Natural killer cell (primary cell): Measurements from ENCODE around the gene TSSK2. TPM values are rescaled to one million over a fixed set of nuclear protein-coding genes. Genes with fewer than 3 reads are reported as not detected.

ENCODE experiments used
- ATAC-seq, 3 donors: fragments of 150-1000 bp in 2 of 3; fragments of 200-7000 bp in 1 of 3; cut with Tn5 transposase; 1 replicate in 1 of 3; 2 replicates in 2 of 3; pipeline ENCODE4 v1.10.0; 2021; ENCODE audit warnings: mild to moderate bottlenecking in 2 of 3, moderate library complexity in 2 of 3
- DNase-seq, 2 donors: peaks; one replicate each; pipeline versions ENCODE4 v3.0.0 to v3.0.0-alpha.2; 2013 to 2021; ENCODE audit warnings: mixed read lengths in 1 of 2
- H3K27ac ChIP-seq: one replicate; pipeline ENCODE4 v1.5.1; 2013; ENCODE audit warnings: mild to moderate bottlenecking, low read length
- H3K27me3 ChIP-seq: one replicate; pipeline ENCODE4 v1.6.1; 2013; ENCODE audit warnings: low read length; ENCODE audit not compliant: control insufficient read depth, insufficient read depth
- H3K36me3 ChIP-seq: one replicate; pipeline ENCODE4 v1.6.1; 2013; ENCODE audit warnings: low read length; ENCODE audit not compliant: control insufficient read depth, insufficient read depth
- H3K4me1 ChIP-seq: one replicate; pipeline ENCODE4 v1.6.1; 2013; ENCODE audit warnings: low read length; ENCODE audit not compliant: control insufficient read depth, insufficient read depth
- H3K4me3 ChIP-seq: one replicate; pipeline ENCODE4 v1.5.1; 2013; ENCODE audit warnings: low read length
- H3K9me3 ChIP-seq: one replicate; pipeline ENCODE4 v1.6.1; 2013; ENCODE audit warnings: low read length; ENCODE audit not compliant: control insufficient read depth, insufficient read depth
- H3K27ac Mint-ChIP-seq, 2 donors: one replicate each; pipeline ENCODE4 v1.8.0; 2022; ENCODE audit warnings: mild to moderate bottlenecking in 2 of 2, mixed read lengths in 2 of 2, moderate library complexity in 1 of 2
- H3K27me3 Mint-ChIP-seq, 2 donors: one replicate each; pipeline ENCODE4 v1.8.0; 2022; ENCODE audit warnings: low read depth in 2 of 2, mixed read lengths in 2 of 2
- H3K36me3 Mint-ChIP-seq: one replicate; pipeline ENCODE4 v1.8.0; 2022; ENCODE audit warnings: mixed read lengths
- H3K4me1 Mint-ChIP-seq, 2 donors: one replicate each; pipeline ENCODE4 v1.8.0; 2022; ENCODE audit warnings: mixed read lengths in 2 of 2
- H3K4me3 Mint-ChIP-seq: one replicate; pipeline ENCODE4 v1.8.0; 2022; ENCODE audit warnings: mild to moderate bottlenecking, moderate library complexity, mixed read lengths
- H3K9me3 Mint-ChIP-seq, 2 donors: one replicate each; pipeline ENCODE4 v1.8.0; 2022; ENCODE audit warnings: mixed read lengths in 2 of 2
- WGBS: methylation state at CpG from one replicate; pipeline ENCODE4 v1.1.7; 2013; ENCODE audit warnings: missing lambda C conversion rate; ENCODE audit not compliant: insufficient coverage; 5-methylcytosine and 5-hydroxymethylcytosine counted together
- intact Hi-C: fragments of 100-400 bp; cut with micrococcal nuclease; formaldehyde crosslinking; loops from one replicate; pipeline ENCODE4 v1.14.2; 2022
- total RNA-seq, 4 donors: library from RNA; stranded (reverse); fragments of 120-200 nt in 1 of 4; gene quantifications; one replicate each; pipeline versions ENCODE4 v1.2.3 to v1.2.4, GENCODE V29; 2013 to 2022
- TF ChIP-seq, protein P1 (sequence below): fragments of 200-600 bp; IDR thresholded peaks from one replicate; pipeline ENCODE4 v1.8.0; 2022; ENCODE audit warnings: antibody characterized with exemption

Gene TSSK2
- total RNA-seq, 3 donors from 2014 or later (not counting 1 experiment from before 2014, with no cell fraction given), result not detected

DNA sequence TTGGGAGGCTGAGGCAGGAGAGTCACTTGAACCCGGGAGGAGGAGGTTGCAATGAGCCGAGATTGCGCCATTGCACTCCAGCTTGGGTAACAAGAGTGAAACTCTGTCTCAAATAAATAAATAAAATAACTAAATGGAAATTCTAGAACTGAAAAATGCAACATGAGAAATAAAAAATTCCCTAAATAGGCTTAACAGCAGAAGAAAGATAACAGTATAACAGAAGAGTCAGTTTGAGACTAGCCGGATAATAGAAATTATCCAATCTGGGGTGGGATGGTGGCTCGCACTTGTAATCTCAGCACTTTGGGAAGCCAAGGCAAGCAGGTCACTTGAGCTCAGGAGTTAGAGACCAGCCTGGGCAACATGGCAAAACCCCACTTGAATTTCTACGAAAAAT, 33.3 kb downstream of the TSSK2 start:
- intact Hi-C loops, result no loop called here
- 96% methylated on average over 4 of the region's 6 CpGs for WGBS
- H3K4me1 Mint-ChIP-seq, result peaks cover 0 to 7% of the 10 kb centered on the region in 2 donors
- TF ChIP-seq, protein P1, sequence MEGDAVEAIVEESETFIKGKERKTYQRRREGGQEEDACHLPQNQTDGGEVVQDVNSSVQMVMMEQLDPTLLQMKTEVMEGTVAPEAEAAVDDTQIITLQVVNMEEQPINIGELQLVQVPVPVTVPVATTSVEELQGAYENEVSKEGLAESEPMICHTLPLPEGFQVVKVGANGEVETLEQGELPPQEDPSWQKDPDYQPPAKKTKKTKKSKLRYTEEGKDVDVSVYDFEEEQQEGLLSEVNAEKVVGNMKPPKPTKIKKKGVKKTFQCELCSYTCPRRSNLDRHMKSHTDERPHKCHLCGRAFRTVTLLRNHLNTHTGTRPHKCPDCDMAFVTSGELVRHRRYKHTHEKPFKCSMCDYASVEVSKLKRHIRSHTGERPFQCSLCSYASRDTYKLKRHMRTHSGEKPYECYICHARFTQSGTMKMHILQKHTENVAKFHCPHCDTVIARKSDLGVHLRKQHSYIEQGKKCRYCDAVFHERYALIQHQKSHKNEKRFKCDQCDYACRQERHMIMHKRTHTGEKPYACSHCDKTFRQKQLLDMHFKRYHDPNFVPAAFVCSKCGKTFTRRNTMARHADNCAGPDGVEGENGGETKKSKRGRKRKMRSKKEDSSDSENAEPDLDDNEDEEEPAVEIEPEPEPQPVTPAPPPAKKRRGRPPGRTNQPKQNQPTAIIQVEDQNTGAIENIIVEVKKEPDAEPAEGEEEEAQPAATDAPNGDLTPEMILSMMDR, result no peak
- H3K36me3 Mint-ChIP-seq, result no peaks in the 10 kb centered on the region
- peaks cover 23 to 31% of the 10 kb centered on the region in 2 donors for H3K27me3 Mint-ChIP-seq
- no peak for ATAC-seq
- H3K9me3 ChIP-seq, result no peaks in the 10 kb centered on the region
- no peaks in the 10 kb centered on the region for H3K36me3 ChIP-seq
- H3K4me3 ChIP-seq, result no peak overlapping the region
- no peak for DNase-seq
- H3K27ac Mint-ChIP-seq, result no peak overlapping the region
- H3K27ac ChIP-seq, result no peak overlapping the region
- peaks cover under 1% of the 10 kb centered on the region for H3K4me1 ChIP-seq
- peaks cover 10% of the 10 kb centered on the region for H3K27me3 ChIP-seq
- H3K9me3 Mint-ChIP-seq, result no peaks in the 10 kb centered on the region
- no peak overlapping the region for H3K4me3 Mint-ChIP-seq

DNA sequence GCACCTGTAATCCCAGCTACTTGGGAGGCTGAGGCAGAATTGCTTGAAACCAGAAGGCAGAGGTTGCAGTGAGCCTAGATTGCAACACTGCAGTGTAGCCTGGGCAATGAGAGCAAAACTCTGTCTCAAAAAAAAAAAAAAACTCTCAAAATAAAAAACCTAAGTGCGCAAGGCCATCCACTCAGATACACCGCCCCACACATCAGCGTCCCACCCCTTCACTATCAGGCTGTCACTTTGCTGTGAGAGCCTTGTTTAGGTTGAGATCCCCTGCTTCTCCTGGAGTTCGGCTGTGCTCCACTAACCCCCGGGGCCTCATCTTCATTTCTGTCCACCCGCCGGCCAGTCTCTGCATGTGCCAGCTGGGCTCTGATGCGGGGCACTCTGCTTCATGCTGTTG, 35.3 kb downstream of the TSSK2 start:
- no peak for DNase-seq
- H3K27ac Mint-ChIP-seq, result no peak overlapping the region
- Histone ChIP-seq H3K4me1 (peaks cover 16% of the 10 kb centered on the region), H3K27ac (no peak overlapping the region), H3K36me3 (no peaks in the 10 kb centered on the region), H3K4me3 (no peak overlapping the region), H3K27me3 (peaks cover 20% of the 10 kb centered on the region), H3K9me3 (no peaks in the 10 kb centered on the region)
- H3K36me3 Mint-ChIP-seq, result no peaks in the 10 kb centered on the region
- whole genome bisulfite sequencing, result 83% methylated on average over 8 of the region's 8 CpGs
- peaks cover 8 to 19% of the 10 kb centered on the region in 2 donors for H3K4me1 Mint-ChIP-seq
- H3K4me3 Mint-ChIP-seq, result no peak overlapping the region
- no peak for ATAC-seq
- intact Hi-C loops, result no loop called here
- TF ChIP-seq, protein P1, result no peak
- H3K9me3 Mint-ChIP-seq, result no peaks in the 10 kb centered on the region
- H3K27me3 Mint-ChIP-seq, result peaks cover 23 to 38% of the 10 kb centered on the region in 2 donors

DNA sequence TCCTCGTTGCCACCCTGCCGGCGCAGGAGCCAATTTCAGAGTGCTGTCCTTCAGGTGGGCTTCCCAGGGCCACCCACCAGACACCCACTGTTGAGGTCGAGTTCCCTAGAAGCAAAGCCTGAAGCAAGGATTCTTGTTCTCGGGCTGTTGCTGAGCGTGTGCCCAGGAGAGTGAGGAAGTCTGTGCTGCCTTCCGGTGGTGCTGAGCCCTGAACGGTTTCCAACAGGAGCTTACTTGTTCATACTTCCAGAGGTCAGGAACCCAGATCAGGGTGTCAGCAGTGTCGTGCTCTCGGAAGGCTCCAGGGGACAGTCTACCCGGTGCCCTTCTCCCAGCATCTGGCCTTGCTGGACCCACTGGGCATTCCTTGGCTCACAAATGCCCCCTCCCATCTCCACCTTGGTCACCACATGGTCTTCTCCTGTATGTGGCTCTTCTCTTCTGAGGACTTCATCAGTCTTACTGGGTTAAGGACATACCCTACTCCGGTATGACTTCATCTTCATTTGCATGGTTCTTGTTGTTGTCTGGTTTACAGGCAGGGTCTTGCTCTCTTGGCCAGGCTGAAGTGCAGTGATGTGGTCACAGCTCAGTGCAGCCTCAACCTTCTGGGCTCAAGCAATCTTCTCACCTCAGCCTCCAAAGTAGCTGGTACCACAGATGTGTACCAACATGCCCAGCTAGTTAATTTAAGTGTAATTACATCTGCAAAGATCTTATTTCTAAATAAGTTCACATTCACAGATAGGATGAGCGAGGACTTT, 36.2 kb downstream of the TSSK2 start:
- Mint-ChIP-seq H3K4me1 (peaks cover 12 to 23% of the 10 kb centered on the region in 2 donors), H3K4me3 (no peak overlapping the region), H3K27me3 (peaks cover 23 to 36% of the 10 kb centered on the region in 2 donors), H3K36me3 (no peaks in the 10 kb centered on the region), H3K9me3 (no peaks in the 10 kb centered on the region), H3K27ac (no peak overlapping the region)
- DNase-seq (no peak), ATAC-seq (no peak)
- Histone ChIP-seq H3K4me3 (no peak overlapping the region), H3K27ac (no peak overlapping the region), H3K4me1 (peaks cover 21% of the 10 kb centered on the region), H3K27me3 (peaks cover 20% of the 10 kb centered on the region), H3K36me3 (no peaks in the 10 kb centered on the region), H3K9me3 (no peaks in the 10 kb centered on the region)
- TF ChIP-seq, protein P1, result no peak
- WGBS, result 79% methylated on average over 13 of the region's 13 CpGs
- intact Hi-C loops, result no loop called here
